ENCODE results near the gene ABI3BP. TPM values are rescaled to one million over a fixed set of nuclear protein-coding genes. Genes with fewer than 3 reads are reported as not detected.

Gene ABI3BP
- polyA plus RNA-seq, 1 donor from 2014 or later, result not detected

GRCh38 chr3:100936931-100937330 is 56.3 kb downstream of the ABI3BP start:
- no peaks in the 10 kb centered on the region for H3K27me3 Mint-ChIP-seq
- H3K4me1 Mint-ChIP-seq, result no peaks in the 10 kb centered on the region
- no peak overlapping the region for H3K4me3 Mint-ChIP-seq
- peaks cover 0 to 2% (median 0%) of the 10 kb centered on the region in 3 donors for H3K9me3 Mint-ChIP-seq
- no peak overlapping the region for H3K27ac Mint-ChIP-seq
- H3K36me3 Mint-ChIP-seq, result no peaks in the 10 kb centered on the region

DNA sequence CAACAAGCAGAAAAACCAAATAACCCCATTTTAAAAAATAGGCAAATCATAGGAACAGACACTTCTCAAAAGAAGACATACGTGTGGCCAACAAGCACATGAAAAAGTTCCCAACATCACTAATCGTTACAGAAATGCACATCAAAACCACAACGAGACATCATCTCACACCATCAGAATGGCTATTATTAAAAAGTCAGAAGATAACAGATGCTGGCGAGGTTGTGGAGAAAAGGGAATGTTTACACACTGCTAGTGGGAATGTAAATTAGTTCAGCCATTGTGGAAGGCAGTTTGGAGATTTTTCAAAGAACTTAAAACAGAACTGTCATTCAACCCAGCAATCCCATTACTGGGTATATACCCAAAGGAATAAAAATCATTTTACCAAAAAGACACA is 60.7 kb downstream of the ABI3BP start:
- H3K4me1 Mint-ChIP-seq, result peaks cover 0 to 2% (median 0%) of the 10 kb centered on the region in 3 donors
- no peaks in the 10 kb centered on the region for H3K27me3 Mint-ChIP-seq
- no peak overlapping the region for H3K27ac Mint-ChIP-seq
- no peak overlapping the region for H3K4me3 Mint-ChIP-seq
- H3K9me3 Mint-ChIP-seq, result peaks cover 0 to 3% (median 0%) of the 10 kb centered on the region in 3 donors
- no peaks in the 10 kb centered on the region for H3K36me3 Mint-ChIP-seq

- H3K4me3 Mint-ChIP-seq, result no peak overlapping the region
- no peaks in the 10 kb centered on the region for H3K27me3 Mint-ChIP-seq
- H3K4me1 Mint-ChIP-seq, result peaks cover 0 to 2% (median 0%) of the 10 kb centered on the region in 3 donors
- H3K9me3 Mint-ChIP-seq, result peaks cover 0 to 3% (median 0%) of the 10 kb centered on the region in 3 donors
- no peak overlapping the region for H3K27ac Mint-ChIP-seq
- no peaks in the 10 kb centered on the region for H3K36me3 Mint-ChIP-seq
Measured at GRCh38 chr3:100928638-100929428, 64.4 kb downstream of the ABI3BP start.

DNA sequence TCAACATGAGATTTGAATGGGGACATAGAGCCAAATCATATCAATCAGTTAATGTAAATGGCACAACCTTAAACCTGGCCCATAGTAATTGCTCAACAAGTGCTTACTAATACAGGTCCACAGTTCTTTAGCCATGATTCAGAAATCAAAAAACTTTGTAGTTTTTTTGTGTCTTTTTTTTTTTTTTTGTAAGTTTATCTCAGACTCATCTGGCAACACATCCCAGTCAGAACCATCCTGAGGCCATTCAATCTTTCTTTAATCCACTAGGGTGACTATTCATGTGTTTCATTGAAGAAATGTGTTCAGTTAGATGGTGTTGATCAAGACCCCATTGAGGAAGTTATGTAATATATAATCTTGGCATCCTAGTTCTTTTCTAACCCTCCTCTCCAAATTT is 65.4 kb downstream of the ABI3BP start:
- Mint-ChIP-seq H3K9me3 (peaks cover 0 to 3% (median 0%) of the 10 kb centered on the region in 3 donors), H3K27me3 (no peaks in the 10 kb centered on the region), H3K4me3 (no peak overlapping the region), H3K36me3 (no peaks in the 10 kb centered on the region), H3K4me1 (peaks cover 0 to 2% (median 0%) of the 10 kb centered on the region in 3 donors), H3K27ac (no peak overlapping the region)

DNA sequence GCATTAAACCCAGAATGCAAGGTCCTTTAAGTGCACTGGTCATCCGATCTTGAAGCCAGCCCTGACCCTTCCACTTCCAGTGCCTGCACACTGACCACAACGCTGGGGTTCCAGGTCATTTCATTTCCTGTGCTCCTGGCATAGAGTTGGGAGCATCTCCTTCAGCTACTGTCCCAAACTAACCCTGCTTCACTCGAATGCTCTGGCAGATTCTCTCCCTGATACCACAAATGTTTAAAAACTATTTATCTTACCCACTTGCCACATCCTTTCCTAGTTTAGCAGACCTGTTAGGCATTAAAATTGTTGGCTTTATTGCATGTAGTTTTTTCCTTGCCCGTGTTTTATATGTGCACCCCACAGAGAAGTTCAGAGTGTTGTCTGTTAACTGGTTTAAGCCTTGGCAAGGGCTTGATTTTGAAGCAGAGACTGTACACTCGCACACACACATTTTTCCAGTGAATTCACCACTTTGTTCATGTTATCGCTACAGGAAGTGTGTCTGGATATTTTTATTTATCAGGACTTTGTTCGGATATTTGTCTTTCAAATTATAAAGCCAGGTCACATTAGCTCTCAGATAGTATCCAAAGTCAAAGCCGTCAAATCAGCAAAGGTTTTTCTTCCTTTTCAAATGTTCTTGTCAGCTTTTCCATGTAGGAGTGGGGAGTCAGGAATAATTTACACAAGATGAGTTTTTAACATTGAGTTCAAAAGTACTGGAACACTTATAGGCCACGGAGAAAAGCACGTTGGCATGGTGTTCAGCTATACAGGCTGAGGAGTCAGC is 77.3 kb downstream of the ABI3BP start:
- H3K9me3 Mint-ChIP-seq, result no peaks in the 10 kb centered on the region
- no peak overlapping the region for H3K4me3 Mint-ChIP-seq
- H3K27ac Mint-ChIP-seq, result no peak overlapping the region
- H3K4me1 Mint-ChIP-seq, result no peaks in the 10 kb centered on the region
- no peaks in the 10 kb centered on the region for H3K36me3 Mint-ChIP-seq
- H3K27me3 Mint-ChIP-seq, result no peaks in the 10 kb centered on the region

DNA sequence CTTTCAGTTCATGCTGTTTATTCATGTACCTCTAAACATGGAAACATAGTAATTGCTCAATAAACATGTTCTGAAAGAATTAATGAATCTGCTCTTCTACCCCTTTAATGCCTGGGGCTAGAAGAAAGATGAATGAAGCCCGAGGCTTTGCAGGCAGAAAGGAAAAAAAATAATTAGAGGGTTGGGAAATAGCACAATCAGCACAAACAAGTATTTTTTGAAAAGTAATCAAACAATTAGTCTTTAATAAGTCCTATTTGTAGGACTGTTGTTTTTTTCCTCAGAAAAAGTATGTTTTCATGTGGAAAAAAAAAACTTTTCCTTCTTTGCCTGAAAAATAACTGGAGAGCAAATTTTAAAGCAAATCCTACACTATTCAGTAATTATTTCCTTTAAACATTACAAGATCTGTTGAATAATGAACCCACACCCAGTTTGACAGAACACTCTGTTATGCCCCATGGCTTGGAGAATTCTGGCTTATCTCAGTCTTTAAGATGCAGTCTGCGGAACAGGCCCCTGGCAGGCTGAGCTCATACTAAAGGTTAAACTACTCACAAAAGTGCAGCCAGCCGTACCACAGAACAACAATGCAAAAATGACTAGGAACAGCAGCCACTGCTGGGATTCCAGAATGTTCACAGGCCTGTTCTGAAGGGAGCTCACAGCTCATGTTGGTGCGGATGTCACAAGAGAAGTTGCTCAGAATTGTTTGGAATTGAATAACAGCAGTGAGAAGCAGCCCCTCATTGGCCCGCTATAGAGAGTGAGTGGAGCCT is 79.2 kb downstream of the ABI3BP start:
- Mint-ChIP-seq H3K36me3 (no peaks in the 10 kb centered on the region), H3K4me3 (no peak overlapping the region), H3K4me1 (no peaks in the 10 kb centered on the region), H3K27ac (no peak overlapping the region), H3K9me3 (peaks cover 0 to 6% (median under 1%) of the 10 kb centered on the region in 3 donors), H3K27me3 (peaks cover 4% of the 10 kb centered on the region)

- H3K27me3 Mint-ChIP-seq, result peaks cover 4% of the 10 kb centered on the region
- H3K27ac Mint-ChIP-seq, result no peak overlapping the region
- H3K36me3 Mint-ChIP-seq, result no peaks in the 10 kb centered on the region
- H3K9me3 Mint-ChIP-seq, result peaks cover 0 to 8% (median 4%) of the 10 kb centered on the region in 3 donors
- H3K4me3 Mint-ChIP-seq, result no peak overlapping the region
- no peaks in the 10 kb centered on the region for H3K4me1 Mint-ChIP-seq
Measured at GRCh38 chr3:100912976-100913545, 80.2 kb downstream of the ABI3BP start.

DNA sequence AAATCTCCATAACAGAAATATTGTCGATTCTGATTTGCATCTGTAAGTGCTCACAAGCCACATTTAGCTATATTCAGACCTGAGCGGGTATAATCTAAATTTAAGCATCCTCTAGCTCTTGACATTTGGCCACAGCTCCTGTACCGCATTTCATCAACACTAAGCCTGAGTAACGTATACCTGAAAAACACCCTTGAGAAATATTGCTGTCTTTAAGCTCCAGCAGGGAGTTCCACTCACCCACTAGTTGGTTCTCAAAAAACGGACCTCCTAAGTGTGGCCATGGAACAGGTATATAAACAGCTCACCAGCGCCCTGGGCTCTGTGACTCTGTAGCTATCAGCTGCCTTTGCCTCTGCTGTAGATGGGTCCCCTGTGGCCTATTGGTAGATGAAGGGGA is 80.7 kb downstream of the ABI3BP start:
- Mint-ChIP-seq H3K36me3 (no peaks in the 10 kb centered on the region), H3K9me3 (peaks cover 0 to 8% (median 4%) of the 10 kb centered on the region in 3 donors), H3K4me3 (no peak overlapping the region), H3K27ac (no peak overlapping the region), H3K27me3 (peaks cover 4% of the 10 kb centered on the region), H3K4me1 (no peaks in the 10 kb centered on the region)

- Mint-ChIP-seq H3K4me3 (no peak overlapping the region), H3K4me1 (no peaks in the 10 kb centered on the region), H3K36me3 (no peaks in the 10 kb centered on the region), H3K9me3 (peaks cover 0 to 8% (median 4%) of the 10 kb centered on the region in 3 donors), H3K27ac (no peak overlapping the region), H3K27me3 (peaks cover 7% of the 10 kb centered on the region)
Measured at GRCh38 chr3:100911956-100912355, 81.3 kb downstream of the ABI3BP start.

GRCh38 chr3:100910986-100911385 is 82.2 kb downstream of the ABI3BP start:
- no peaks in the 10 kb centered on the region for H3K36me3 Mint-ChIP-seq
- peaks cover 7% of the 10 kb centered on the region for H3K27me3 Mint-ChIP-seq
- no peak overlapping the region for H3K4me3 Mint-ChIP-seq
- no peak overlapping the region for H3K27ac Mint-ChIP-seq
- H3K9me3 Mint-ChIP-seq, result peaks cover 0 to 8% (median 4%) of the 10 kb centered on the region in 3 donors
- no peaks in the 10 kb centered on the region for H3K4me1 Mint-ChIP-seq

GRCh38 chr3:100902572-100902971 is 90.6 kb downstream of the ABI3BP start:
- Mint-ChIP-seq H3K27me3 (peaks cover 3% of the 10 kb centered on the region), H3K4me3 (no peak overlapping the region), H3K27ac (no peak overlapping the region), H3K36me3 (no peaks in the 10 kb centered on the region), H3K4me1 (peaks cover 0 to 6% (median 5%) of the 10 kb centered on the region in 3 donors), H3K9me3 (peaks cover 0 to 2% (median 0%) of the 10 kb centered on the region in 3 donors)

GRCh38 chr3:100900671-100901335 is 92.4 kb downstream of the ABI3BP start:
- H3K4me1 Mint-ChIP-seq, result peaks cover 0 to 6% (median 5%) of the 10 kb centered on the region in 3 donors
- no peaks in the 10 kb centered on the region for H3K36me3 Mint-ChIP-seq
- H3K27me3 Mint-ChIP-seq, result no peaks in the 10 kb centered on the region
- peaks cover 0 to 2% (median 0%) of the 10 kb centered on the region in 3 donors for H3K9me3 Mint-ChIP-seq
- no peak overlapping the region for H3K27ac Mint-ChIP-seq
- no peak overlapping the region for H3K4me3 Mint-ChIP-seq

- peaks cover 0 to 6% (median 5%) of the 10 kb centered on the region in 3 donors for H3K4me1 Mint-ChIP-seq
- no peaks in the 10 kb centered on the region for H3K27me3 Mint-ChIP-seq
- no peak overlapping the region for H3K27ac Mint-ChIP-seq
- no peak overlapping the region for H3K4me3 Mint-ChIP-seq
- H3K36me3 Mint-ChIP-seq, result no peaks in the 10 kb centered on the region
- H3K9me3 Mint-ChIP-seq, result peaks cover 0 to 2% (median 0%) of the 10 kb centered on the region in 3 donors
Measured at GRCh38 chr3:100899440-100900091, 93.7 kb downstream of the ABI3BP start.

- Mint-ChIP-seq H3K4me1 (peaks cover 0 to 6% (median 5%) of the 10 kb centered on the region in 3 donors), H3K36me3 (no peaks in the 10 kb centered on the region), H3K27ac (no peak overlapping the region), H3K4me3 (no peak overlapping the region), H3K9me3 (no peaks in the 10 kb centered on the region), H3K27me3 (no peaks in the 10 kb centered on the region)
Measured at GRCh38 chr3:100898681-100899080, 94.5 kb downstream of the ABI3BP start.

Measured in IgD-negative memory B cell (primary cell).